GM19372 (cell line): Measurements from ENCODE around the gene LPAR2.
"Not testable (repeated sequence)": the region's sequence is repeated elsewhere in the genome, so short reads cannot be mapped to it uniquely, and the experiment has no call there.

Experiments
- ATAC-seq: cut with Tn5 transposase; IDR thresholded peaks from one replicate; pipeline ENCODE4 v1.9.1; 2021; ENCODE audit warnings: mild to moderate bottlenecking, low read depth, moderate library complexity; ENCODE audit not compliant: unreplicated experiment

Gene LPAR2

GRCh38 chr19:19633711-19634515 lies 5.9 kb upstream of the LPAR2 start:
- ATAC-seq: no peak

- no peak for ATAC-seq
Observed at GRCh38 chr19:19632661-19633060, 4.6 kb upstream of the LPAR2 start.

- no peak for ATAC-seq
Observed at GRCh38 chr19:19631346-19631745, 3.3 kb upstream of the LPAR2 start.

- ATAC-seq: no peak
Observed at GRCh38 chr19:19630426-19630825, 2.4 kb upstream of the LPAR2 start.

DNA sequence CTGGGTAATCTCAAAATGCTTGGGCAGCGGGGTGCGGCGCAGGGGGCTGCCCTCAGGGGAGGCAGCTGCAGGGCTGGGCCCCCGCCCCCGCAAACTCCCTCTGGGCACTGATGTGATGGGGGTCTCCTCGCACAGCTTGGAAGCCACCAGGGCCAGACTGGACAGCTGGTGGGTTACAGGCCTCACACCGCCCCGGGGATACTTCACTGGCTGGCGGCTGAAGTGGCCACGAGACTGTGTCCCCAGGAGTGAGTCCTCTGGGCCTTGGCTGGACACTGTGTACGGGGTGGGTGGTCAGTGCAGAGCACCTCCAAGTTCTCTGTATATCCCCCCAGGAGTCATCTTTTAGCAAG lies 2.0 kb upstream of the LPAR2 start:
- ATAC-seq: no peak

- no peak for ATAC-seq
Observed at GRCh38 chr19:19628501-19629134, 598 bp upstream of the LPAR2 start.

DNA sequence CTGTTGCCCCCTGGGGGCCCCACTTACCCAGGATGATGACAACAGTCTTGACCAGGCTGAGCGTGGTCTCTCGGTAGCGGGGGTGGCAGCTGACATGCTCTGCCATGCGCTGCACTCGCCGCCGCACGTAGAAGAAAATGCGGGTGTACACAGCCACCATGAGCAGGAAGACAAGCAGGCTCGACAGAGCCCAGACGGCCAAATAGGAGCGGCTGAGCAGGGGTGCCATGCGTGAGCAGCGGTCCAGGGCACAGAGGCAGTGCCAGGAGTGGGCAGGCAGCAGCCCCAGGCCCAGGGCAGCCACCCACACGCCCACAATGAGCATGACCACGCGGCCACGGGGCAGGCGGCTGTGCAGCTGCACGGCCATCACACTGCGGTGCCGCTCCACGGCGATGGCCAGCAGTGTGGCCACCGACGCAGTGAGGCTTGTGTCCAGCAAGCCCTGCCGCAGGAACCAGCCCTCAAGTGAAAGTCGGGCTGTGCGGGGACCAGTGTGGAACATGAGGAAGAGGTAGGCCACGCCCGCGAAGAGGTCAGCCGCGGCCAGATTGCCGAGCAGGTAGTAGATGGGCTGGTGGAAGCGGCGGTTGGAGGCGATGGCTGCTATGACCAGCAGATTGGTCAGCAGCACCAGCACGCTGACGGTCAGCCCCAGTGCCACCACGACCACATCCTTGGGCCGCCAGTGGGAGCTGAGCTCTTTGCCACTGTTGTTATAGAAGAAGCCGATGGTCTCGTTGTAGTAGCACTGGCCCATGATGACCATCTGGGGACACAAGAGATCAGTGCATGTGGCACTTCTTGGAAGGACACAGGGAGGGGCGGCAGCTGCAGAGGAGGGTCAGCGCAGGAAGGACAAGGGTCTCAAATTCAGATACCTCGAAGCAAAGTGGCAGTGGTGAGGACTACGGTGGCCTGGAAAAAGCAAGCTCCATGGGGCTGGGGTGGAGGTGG lies 1.2 kb downstream of the LPAR2 start:
- no peak for ATAC-seq

- ATAC-seq: no peak
Observed at GRCh38 chr19:19624032-19624570, 3.9 kb downstream of the LPAR2 start.

- no peak for ATAC-seq
Observed at GRCh38 chr19:19623383-19623782, 4.6 kb downstream of the LPAR2 start.

GRCh38 chr19:19619849-19620210 lies 8.2 kb downstream of the LPAR2 start:
- no peak for ATAC-seq

DNA sequence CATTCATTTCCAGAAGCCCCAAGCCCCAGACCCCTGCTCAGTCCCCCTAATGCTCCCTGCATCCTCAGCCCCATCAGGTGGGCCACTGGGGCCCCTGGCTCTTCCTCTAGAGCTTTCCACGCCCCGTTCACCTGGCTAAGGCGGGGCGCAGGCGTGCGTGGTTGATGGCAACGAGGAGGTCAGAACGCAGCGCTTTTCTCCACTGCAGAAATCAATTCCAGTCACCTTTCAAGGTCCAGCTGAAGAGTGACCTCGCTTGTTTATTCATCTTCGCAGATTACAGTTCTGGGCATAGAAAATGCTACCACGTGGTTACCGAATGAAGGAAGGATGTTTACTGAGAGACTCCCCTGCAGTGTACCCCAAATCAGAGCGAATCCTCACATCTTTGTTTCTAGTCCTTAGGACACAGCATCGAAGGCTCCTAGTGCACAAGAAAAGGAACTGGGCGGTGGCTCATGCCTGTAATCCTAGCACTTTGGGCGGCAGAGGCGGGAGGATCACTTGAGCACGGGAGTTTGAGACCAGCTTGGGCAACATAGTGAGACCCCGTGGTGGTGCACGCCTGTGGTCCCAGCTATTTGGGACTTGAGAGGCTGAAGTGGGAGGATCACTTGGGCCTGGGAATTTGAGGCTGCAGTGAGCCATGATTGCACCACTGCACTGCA lies 8.7 kb downstream of the LPAR2 start:
- no peak for ATAC-seq

GRCh38 chr19:19618219-19619051 lies 9.6 kb downstream of the LPAR2 start, which contains the start of gene PBX4:
Gene PBX4 (minus strand): TSS chr19:19618687. CDS start chr19:19618629, 58 bp downstream.
- ATAC-seq: peak; percentile 93

GRCh38 chr19:19615086-19615485 lies 12.9 kb downstream of the LPAR2 start:
- ATAC-seq: no peak

GRCh38 chr19:19613506-19613905 lies 14.5 kb downstream of the LPAR2 start:
- no peak for ATAC-seq

DNA sequence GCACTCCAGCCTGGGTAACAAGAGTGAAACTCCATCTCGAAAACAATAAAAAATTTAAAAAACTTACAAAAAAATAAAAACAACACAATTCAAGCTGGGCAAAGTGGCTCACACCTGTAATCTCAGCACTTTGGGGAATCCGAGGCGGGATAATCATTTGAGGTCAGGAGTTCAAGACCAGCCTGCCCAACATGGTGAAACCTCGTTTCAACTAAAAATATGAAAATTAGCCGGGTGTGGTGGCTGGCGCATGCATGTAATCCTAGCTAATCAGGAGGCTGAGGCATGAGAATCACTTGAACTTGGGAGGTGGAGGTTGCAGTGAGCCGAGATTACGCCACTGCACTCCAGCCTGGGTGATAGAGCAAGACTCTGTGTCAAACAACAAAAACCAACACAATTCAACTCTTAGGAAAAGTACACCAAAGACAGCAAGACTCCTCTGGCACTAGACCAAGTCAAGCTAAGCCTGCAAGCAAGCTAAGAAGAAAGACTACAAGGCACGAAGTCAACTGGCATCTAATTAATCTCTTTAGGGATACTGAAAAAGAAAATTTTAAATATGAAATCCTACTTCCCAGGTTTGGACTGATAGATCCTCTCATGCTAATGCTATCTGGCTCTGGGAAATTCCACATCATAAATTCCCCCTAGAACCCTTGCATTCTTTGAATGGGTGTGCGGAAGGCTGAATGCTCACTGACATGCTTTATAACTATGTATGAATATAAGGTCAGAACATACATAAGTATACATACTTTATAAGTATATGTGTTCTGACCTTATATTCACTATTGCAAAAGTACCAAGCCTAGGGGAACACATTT lies 17.4 kb downstream of the LPAR2 start:
- no peak for ATAC-seq

DNA sequence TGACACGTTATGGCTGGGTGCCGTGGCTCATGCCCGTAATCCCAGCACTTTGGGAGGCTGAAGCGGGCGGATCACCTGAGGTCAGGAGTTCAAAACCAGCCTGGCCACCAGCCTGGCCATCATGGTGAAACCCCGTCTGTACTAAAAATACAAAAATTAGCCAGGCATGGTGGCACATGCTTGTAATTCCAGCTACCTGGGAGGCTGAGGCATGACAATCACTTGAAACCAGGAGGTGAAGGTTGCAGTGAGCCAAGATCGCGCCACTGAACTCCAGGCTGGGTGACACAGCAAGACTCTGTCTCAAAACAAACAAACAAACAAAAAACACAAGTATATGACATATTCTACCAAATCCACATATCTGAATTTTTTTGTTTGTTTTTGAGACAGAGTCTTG lies 21.3 kb downstream of the LPAR2 start:
- not testable (repeated sequence) for ATAC-seq

DNA sequence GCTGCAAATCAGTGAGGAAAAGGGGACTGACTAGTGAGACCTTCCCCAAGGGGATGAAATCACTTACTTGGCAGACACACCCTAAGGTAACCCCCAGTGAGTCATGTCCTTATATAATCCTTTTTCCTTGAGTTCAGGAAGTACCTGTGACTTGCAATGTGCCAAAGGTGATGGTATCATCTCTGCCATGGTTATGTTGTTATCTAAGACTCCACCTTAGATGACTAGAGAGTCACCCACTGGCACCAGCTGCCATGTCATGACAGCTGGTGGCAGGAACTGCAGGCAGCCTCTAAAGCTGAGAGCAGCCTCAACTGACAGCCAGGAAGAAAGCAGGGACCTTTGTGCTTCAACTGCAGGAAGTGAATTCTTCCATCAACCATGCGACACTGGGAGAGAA lies 22.0 kb downstream of the LPAR2 start:
- ATAC-seq: no peak

DNA sequence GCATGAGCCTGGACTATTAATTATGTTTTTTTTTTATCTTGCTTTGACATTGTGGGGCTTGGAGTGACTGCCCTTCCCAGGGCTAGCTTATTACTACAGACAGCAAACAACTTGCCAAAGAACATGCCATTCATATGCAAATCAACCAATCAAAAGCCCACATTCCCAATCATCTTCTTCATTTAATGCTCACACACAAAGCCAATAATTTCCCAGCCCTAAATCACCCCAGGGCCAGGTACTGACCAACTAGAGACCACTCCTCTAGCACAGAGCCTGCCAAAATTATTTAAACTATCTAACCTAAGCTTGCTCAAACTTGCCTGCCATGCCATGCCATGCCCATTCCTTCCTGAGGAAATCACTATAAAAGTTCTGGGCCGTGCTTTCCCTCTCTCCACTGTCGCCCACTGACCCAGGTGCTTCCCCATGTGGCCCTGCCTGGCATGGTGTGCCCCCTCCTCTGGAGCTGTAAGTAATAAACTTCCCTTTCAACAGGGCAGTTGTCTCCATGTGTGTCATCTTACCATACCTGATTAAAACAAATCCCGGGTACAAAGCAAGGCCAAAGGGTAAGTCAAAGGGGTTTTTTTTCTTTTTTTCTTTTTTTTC lies 25.2 kb downstream of the LPAR2 start:
- ATAC-seq: no peak
